Measurements from ENCODE around the gene OCEL1.

DNA sequence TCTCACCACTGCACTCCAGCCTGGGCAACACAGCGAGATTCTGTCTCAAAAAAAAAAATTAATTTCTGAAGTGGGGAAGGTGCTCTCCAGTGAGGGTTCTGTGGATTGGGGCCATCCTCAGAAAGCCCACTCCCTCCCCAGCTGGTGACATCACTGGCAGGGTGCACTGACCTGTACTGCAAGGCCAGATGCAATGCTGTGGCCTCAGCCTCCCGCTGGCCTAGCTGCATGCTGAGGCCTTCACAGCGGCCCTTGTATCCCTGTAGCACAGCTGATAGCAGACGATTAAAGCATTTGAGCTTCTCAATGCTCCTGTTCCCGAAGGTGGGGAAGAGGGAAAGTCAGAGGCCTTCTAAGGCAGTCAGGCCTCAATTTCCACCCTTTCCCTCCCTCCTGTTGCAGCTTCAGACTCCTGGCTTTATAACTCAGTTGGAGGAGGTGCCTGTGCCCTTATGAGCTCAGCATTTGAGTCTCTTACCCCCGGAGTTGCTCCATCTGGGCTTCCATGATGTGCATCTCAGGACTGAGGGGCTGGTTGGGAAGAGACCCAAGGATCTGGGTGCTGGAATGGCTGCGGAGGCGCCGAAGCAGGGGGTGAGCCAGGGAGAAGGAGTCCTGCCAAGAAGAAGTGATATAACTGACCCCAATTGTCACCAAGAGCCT lies 33.2 kb downstream of the OCEL1 start:
- TF ChIP-seq CTCF (conservative IDR thresholded peaks at IDR 0.05 in 1 of 2, IDR thresholded peaks at IDR 0.05 in 1 of 2; ENCODE audit: low read depth in 1 of 2, low read length in 2 of 2) (no peak), EZH2 (IDR thresholded peaks at IDR 0.05; ENCODE audit: low read length, missing control alignments) (no peak)

All from fibroblast of lung (primary cell).